Epithelial cell of alveolus of lung (primary cell): ENCODE results near the gene RNASEH2C. TPM values are rescaled to one million over a fixed set of nuclear protein-coding genes. Genes with fewer than 3 reads are reported as not detected.

Source experiments
- total RNA-seq: library from RNA; depleted of rRNA; stranded (reverse); fragments of >200 nt; gene quantifications from 2 replicates; pipeline ENCODE4 v1.2.1, GENCODE V29; 2015

The RNASEH2C gene
- 68.1 and 98.2 TPM in 2 replicates for total RNA-seq

GRCh38 chr11:65720211-65720934 is at the start of gene RNASEH2C:
Gene RNASEH2C (minus strand): TSS chr11:65720798. CDS start chr11:65720758, 40 bp downstream.

GRCh38 chr11:65711785-65712632 is 8.6 kb downstream of the RNASEH2C start, which contains the start of gene KAT5:
Gene KAT5 (plus strand): TSS chr11:65712252. CDS start chr11:65712268, 16 bp downstream.

Other genes with a start within 250 kb of the RNASEH2C start
- gene MALAT1, start 221.8 kb downstream of the RNASEH2C start, total RNA-seq = 573 and 3,528 TPM in 2 replicates
- gene SCYL1, start 195.7 kb downstream of the RNASEH2C start, total RNA-seq = 95.7 and 136 TPM in 2 replicates
- 104 and 180 TPM in 2 replicates for gene LTBP3, start 162.4 kb downstream of the RNASEH2C start, total RNA-seq
- 55.3 and 100 TPM in 2 replicates for gene ZNRD2, start 150.3 kb downstream of the RNASEH2C start, total RNA-seq
- gene FAM89B, start 148.3 kb downstream of the RNASEH2C start, total RNA-seq = 31.1 and 32.2 TPM in 2 replicates
- gene EHBP1L1, start 144.7 kb downstream of the RNASEH2C start, total RNA-seq = 11.1 and 59.0 TPM in 2 replicates
- gene KCNK7, start 125.0 kb downstream of the RNASEH2C start, total RNA-seq = 0.16 TPM in 1 of 2 replicates, not detected in the other
- 27.1 and 34.6 TPM in 2 replicates for gene MAP3K11, start 106.6 kb downstream of the RNASEH2C start, total RNA-seq
- gene PCNX3, start 105.0 kb downstream of the RNASEH2C start, total RNA-seq = 27.9 and 32.7 TPM in 2 replicates
- gene SIPA1, start 82.7 kb downstream of the RNASEH2C start, total RNA-seq = 25.4 and 39.4 TPM in 2 replicates
- gene RELA, start 57.9 kb downstream of the RNASEH2C start, total RNA-seq = 52.4 and 59.5 TPM in 2 replicates
- gene KAT5, start 8.5 kb downstream of the RNASEH2C start, total RNA-seq = 39.3 and 44.3 TPM in 2 replicates
- gene AP5B1, start 60.2 kb upstream of the RNASEH2C start, total RNA-seq = 11.0 and 24.5 TPM in 2 replicates
- gene OVOL1, start 66.3 kb upstream of the RNASEH2C start, total RNA-seq = under 0.01 TPM in 1 of 2 replicates, not detected in the other
- gene SNX32, start 113.2 kb upstream of the RNASEH2C start, total RNA-seq = 0.13 and 3.1 TPM in 2 replicates
- gene CFL1, start 137.4 kb upstream of the RNASEH2C start, total RNA-seq = 940 and 1,907 TPM in 2 replicates
- 38.3 and 43.1 TPM in 2 replicates for gene MUS81, start 139.6 kb upstream of the RNASEH2C start, total RNA-seq
- 127 and 206 TPM in 2 replicates for gene EFEMP2, start 152.0 kb upstream of the RNASEH2C start, total RNA-seq
- gene CTSW, start 159.0 kb upstream of the RNASEH2C start, total RNA-seq = not detected in 2 replicates
- 122 and 222 TPM in 2 replicates for gene FIBP, start 167.7 kb upstream of the RNASEH2C start, total RNA-seq
- gene CCDC85B, start 169.9 kb upstream of the RNASEH2C start, total RNA-seq = 138 and 155 TPM in 2 replicates
- 26.8 and 88.8 TPM in 2 replicates for gene FOSL1, start 179.6 kb upstream of the RNASEH2C start, total RNA-seq
- 20.0 and 36.6 TPM in 2 replicates for gene C11orf68, start 198.3 kb upstream of the RNASEH2C start, total RNA-seq
- gene DRAP1, start 198.6 kb upstream of the RNASEH2C start, total RNA-seq = 125 and 209 TPM in 2 replicates
- not detected in 2 replicates for gene TSGA10IP, start 224.7 kb upstream of the RNASEH2C start, total RNA-seq
- 27.7 and 41.0 TPM in 2 replicates for gene SART1, start 240.9 kb upstream of the RNASEH2C start, total RNA-seq